ENCODE results near the gene TCFL5. TPM values are rescaled to one million over a fixed set of nuclear protein-coding genes. Genes with fewer than 3 reads are reported as not detected.

The TCFL5 gene
- total RNA-seq, 1 donor from 2014 or later, result 6.3 TPM

GRCh38 chr20:62819494-62820174 lies 42.0 kb downstream of the TCFL5 start:
- peak overlapping the region in 1 of 3 donors; percentile 16 for H3K9ac ChIP-seq (ENCODE audit: low read depth in 1 of 3, low read length in 3 of 3)
- no peak overlapping the region for H3K4me3 ChIP-seq (ENCODE audit: low read length in 3 of 3)
- H3K27ac ChIP-seq (ENCODE audit: low read depth, low read length), result no peak overlapping the region
- H3K9me3 ChIP-seq (ENCODE audit: control insufficient read depth in 3 of 3, low read length in 3 of 3), result no peaks in the 10 kb centered on the region
- peaks cover 14 to 40% (median 24%) of the 10 kb centered on the region in 3 donors for H3K4me1 ChIP-seq (ENCODE audit: control insufficient read depth in 3 of 3, insufficient read depth in 3 of 3, low read length in 3 of 3)
- no peaks in the 10 kb centered on the region for H3K36me3 ChIP-seq (ENCODE audit: control insufficient read depth in 3 of 3, insufficient read depth in 3 of 3, low read length in 3 of 3)
- peaks cover 52 to 59% (median 55%) of the 10 kb centered on the region in 3 donors for H3K27me3 ChIP-seq (ENCODE audit: control insufficient read depth in 3 of 3, insufficient read depth in 3 of 3, low read length in 3 of 3)

- H3K4me3 ChIP-seq (ENCODE audit: low read length in 3 of 3), result no peak overlapping the region
- H3K9ac ChIP-seq (ENCODE audit: low read depth in 1 of 3, low read length in 3 of 3), result peak overlapping the region in 1 of 3 donors; percentile 25
- no peaks in the 10 kb centered on the region for H3K36me3 ChIP-seq (ENCODE audit: control insufficient read depth in 3 of 3, insufficient read depth in 3 of 3, low read length in 3 of 3)
- H3K27ac ChIP-seq (ENCODE audit: low read depth, low read length), result no peak overlapping the region
- peaks cover 14 to 34% (median 24%) of the 10 kb centered on the region in 3 donors for H3K4me1 ChIP-seq (ENCODE audit: control insufficient read depth in 3 of 3, insufficient read depth in 3 of 3, low read length in 3 of 3)
- peaks cover 53 to 64% (median 57%) of the 10 kb centered on the region in 3 donors for H3K27me3 ChIP-seq (ENCODE audit: control insufficient read depth in 3 of 3, insufficient read depth in 3 of 3, low read length in 3 of 3)
- H3K9me3 ChIP-seq (ENCODE audit: control insufficient read depth in 3 of 3, low read length in 3 of 3), result no peaks in the 10 kb centered on the region
Measured at GRCh38 chr20:62818592-62819493, 42.8 kb downstream of the TCFL5 start.

GRCh38 chr20:62817975-62818591 lies 43.5 kb downstream of the TCFL5 start:
- Histone ChIP-seq H3K4me3 (ENCODE audit: low read length in 3 of 3) (no peak overlapping the region), H3K9ac (ENCODE audit: low read depth in 1 of 3, low read length in 3 of 3) (peak overlapping the region in 1 of 3 donors; percentile 16), H3K9me3 (ENCODE audit: control insufficient read depth in 3 of 3, low read length in 3 of 3) (no peaks in the 10 kb centered on the region), H3K4me1 (ENCODE audit: control insufficient read depth in 3 of 3, insufficient read depth in 3 of 3, low read length in 3 of 3) (peaks cover 14 to 34% (median 24%) of the 10 kb centered on the region in 3 donors), H3K36me3 (ENCODE audit: control insufficient read depth in 3 of 3, insufficient read depth in 3 of 3, low read length in 3 of 3) (peaks cover 0 to 3% (median 0%) of the 10 kb centered on the region in 3 donors), H3K27ac (ENCODE audit: low read depth, low read length) (no peak overlapping the region), H3K27me3 (ENCODE audit: control insufficient read depth in 3 of 3, insufficient read depth in 3 of 3, low read length in 3 of 3) (peaks cover 53 to 64% (median 57%) of the 10 kb centered on the region in 3 donors)

GRCh38 chr20:62816884-62817873 lies 44.4 kb downstream of the TCFL5 start, which contains the start of gene COL9A3:
COL9A3 (plus strand) TSS chr20:62817050; CDS start chr20:62817065, 15 bp downstream.
- H3K9me3 ChIP-seq (ENCODE audit: control insufficient read depth in 3 of 3, low read length in 3 of 3), result no peaks in the 10 kb centered on the region
- H3K27ac ChIP-seq (ENCODE audit: low read depth, low read length), result no peak within 1 kb of the TSS
- H3K36me3 ChIP-seq (ENCODE audit: control insufficient read depth in 3 of 3, insufficient read depth in 3 of 3, low read length in 3 of 3), result peaks cover 0 to 5% (median 4%) of the 10 kb centered on the region in 3 donors
- peaks cover 14 to 34% (median 24%) of the 10 kb centered on the region in 3 donors for H3K4me1 ChIP-seq (ENCODE audit: control insufficient read depth in 3 of 3, insufficient read depth in 3 of 3, low read length in 3 of 3)
- peaks cover 53 to 64% (median 57%) of the 10 kb centered on the region in 3 donors for H3K27me3 ChIP-seq (ENCODE audit: control insufficient read depth in 3 of 3, insufficient read depth in 3 of 3, low read length in 3 of 3)
- peak within 1 kb of the TSS in 1 of 3 donors; percentile 33 for H3K9ac ChIP-seq (ENCODE audit: low read depth in 1 of 3, low read length in 3 of 3)
- peak within 1 kb of the TSS in 1 of 3 donors; percentile 22 for H3K4me3 ChIP-seq (ENCODE audit: low read length in 3 of 3)

GRCh38 chr20:62816031-62816883 lies 45.4 kb downstream of the TCFL5 start:
- H3K27ac ChIP-seq (ENCODE audit: low read depth, low read length), result no peak overlapping the region

GRCh38 chr20:62815066-62815991 lies 46.3 kb downstream of the TCFL5 start:
- H3K36me3 ChIP-seq (ENCODE audit: control insufficient read depth in 3 of 3, insufficient read depth in 3 of 3, low read length in 3 of 3), result peaks cover 13 to 18% (median 15%) of the 10 kb centered on the region in 3 donors
- no peak overlapping the region for H3K27ac ChIP-seq (ENCODE audit: low read depth, low read length)
- H3K9me3 ChIP-seq (ENCODE audit: control insufficient read depth in 3 of 3, low read length in 3 of 3), result no peaks in the 10 kb centered on the region
- H3K4me3 ChIP-seq (ENCODE audit: low read length in 3 of 3), result no peak overlapping the region
- no peak overlapping the region for H3K9ac ChIP-seq (ENCODE audit: low read depth in 1 of 3, low read length in 3 of 3)
- peaks cover 47 to 59% (median 56%) of the 10 kb centered on the region in 3 donors for H3K27me3 ChIP-seq (ENCODE audit: control insufficient read depth in 3 of 3, insufficient read depth in 3 of 3, low read length in 3 of 3)
- peaks cover 14 to 32% (median 24%) of the 10 kb centered on the region in 3 donors for H3K4me1 ChIP-seq (ENCODE audit: control insufficient read depth in 3 of 3, insufficient read depth in 3 of 3, low read length in 3 of 3)

More at GRCh38 chr20:62816031-62816883, 45.4 kb downstream of the TCFL5 start:
- peaks cover 53 to 64% (median 57%) of the 10 kb centered on the region in 3 donors for H3K27me3 ChIP-seq (ENCODE audit: control insufficient read depth in 3 of 3, insufficient read depth in 3 of 3, low read length in 3 of 3)
- peak overlapping the region in 1 of 3 donors; percentile 22 for H3K4me3 ChIP-seq (ENCODE audit: low read length in 3 of 3)
- H3K9ac ChIP-seq (ENCODE audit: low read depth in 1 of 3, low read length in 3 of 3), result peak overlapping the region in 1 of 3 donors; percentile 33
- peaks cover 5 to 13% (median 8%) of the 10 kb centered on the region in 3 donors for H3K36me3 ChIP-seq (ENCODE audit: control insufficient read depth in 3 of 3, insufficient read depth in 3 of 3, low read length in 3 of 3)
- H3K4me1 ChIP-seq (ENCODE audit: control insufficient read depth in 3 of 3, insufficient read depth in 3 of 3, low read length in 3 of 3), result peaks cover 14 to 34% (median 24%) of the 10 kb centered on the region in 3 donors
- no peaks in the 10 kb centered on the region for H3K9me3 ChIP-seq (ENCODE audit: control insufficient read depth in 3 of 3, low read length in 3 of 3)

GRCh38 chr20:62814709-62815065 lies 46.9 kb downstream of the TCFL5 start:
- Histone ChIP-seq H3K27me3 (ENCODE audit: control insufficient read depth in 3 of 3, insufficient read depth in 3 of 3, low read length in 3 of 3) (peaks cover 41 to 53% (median 50%) of the 10 kb centered on the region in 3 donors), H3K9ac (ENCODE audit: low read depth in 1 of 3, low read length in 3 of 3) (no peak overlapping the region), H3K9me3 (ENCODE audit: control insufficient read depth in 3 of 3, low read length in 3 of 3) (no peaks in the 10 kb centered on the region), H3K4me3 (ENCODE audit: low read length in 3 of 3) (no peak overlapping the region), H3K4me1 (ENCODE audit: control insufficient read depth in 3 of 3, insufficient read depth in 3 of 3, low read length in 3 of 3) (peaks cover 13 to 27% (median 22%) of the 10 kb centered on the region in 3 donors), H3K27ac (ENCODE audit: low read depth, low read length) (no peak overlapping the region), H3K36me3 (ENCODE audit: control insufficient read depth in 3 of 3, insufficient read depth in 3 of 3, low read length in 3 of 3) (peaks cover 20 to 25% (median 21%) of the 10 kb centered on the region in 3 donors)
